ENCODE data around the gene PRXL2A.
"Not testable (repeated sequence)": the region's sequence is repeated elsewhere in the genome, so short reads cannot be mapped to it uniquely, and the experiment has no call there.

Gene PRXL2A

DNA sequence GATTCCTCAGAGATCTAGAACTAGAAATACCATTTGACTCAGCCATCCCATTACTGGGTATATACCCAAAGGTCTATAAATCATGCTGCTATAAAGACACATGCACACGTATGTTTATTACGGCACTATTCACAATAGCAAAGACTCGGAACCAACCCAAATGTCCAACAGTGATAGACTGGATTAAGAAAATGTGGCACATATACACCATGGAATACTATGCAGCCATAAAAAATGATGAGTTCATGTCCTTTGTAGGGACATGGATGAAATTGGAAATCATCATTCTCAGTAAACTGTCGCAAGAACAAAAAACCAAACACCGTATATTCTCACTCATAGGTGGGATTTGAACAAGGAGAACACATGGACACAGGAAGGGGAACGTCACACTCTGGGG is 72.0 kb downstream of the PRXL2A start:
- DNase-seq, result not testable (repeated sequence)

DNA sequence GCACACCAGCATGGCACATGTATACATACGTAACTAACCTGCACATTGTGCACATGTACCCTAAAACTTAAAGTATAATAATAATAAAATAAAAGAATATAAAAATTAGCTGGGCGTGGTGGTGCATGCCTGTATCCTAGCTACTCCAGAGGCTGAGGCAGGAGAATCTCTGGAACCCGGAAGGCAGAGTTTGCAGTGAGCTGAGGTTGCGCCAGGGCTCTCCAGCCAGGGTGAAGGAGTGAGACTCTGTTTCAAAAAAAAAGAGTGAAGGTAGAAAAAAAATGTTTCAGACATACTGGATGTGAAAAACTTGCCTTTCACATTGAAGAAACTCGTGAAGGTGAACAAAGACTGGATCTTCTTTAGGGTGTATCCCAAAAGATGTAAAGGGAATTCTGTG is 72.5 kb downstream of the PRXL2A start:
- DNase-seq, result no peak

DNA sequence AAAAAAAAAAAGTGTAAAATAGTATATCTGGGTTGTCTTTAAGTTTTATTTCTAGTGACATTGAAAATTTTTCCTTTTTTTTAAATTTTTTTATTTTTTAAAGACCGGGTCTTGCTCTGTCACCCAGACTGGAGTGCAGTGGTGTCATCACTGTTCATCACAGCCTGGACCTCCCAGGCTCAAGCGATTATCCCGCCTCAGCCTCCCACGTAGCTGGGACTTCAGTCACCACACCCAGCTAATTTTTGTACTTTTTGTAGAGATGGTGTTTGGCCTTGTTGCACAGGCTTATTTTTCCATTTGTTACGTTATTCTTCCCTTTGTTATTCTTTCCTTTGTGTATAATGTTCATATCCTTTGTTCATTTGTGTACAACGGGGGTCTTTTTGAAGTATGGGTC is 75.9 kb downstream of the PRXL2A start:
- DNase-seq, result no peak

DNA sequence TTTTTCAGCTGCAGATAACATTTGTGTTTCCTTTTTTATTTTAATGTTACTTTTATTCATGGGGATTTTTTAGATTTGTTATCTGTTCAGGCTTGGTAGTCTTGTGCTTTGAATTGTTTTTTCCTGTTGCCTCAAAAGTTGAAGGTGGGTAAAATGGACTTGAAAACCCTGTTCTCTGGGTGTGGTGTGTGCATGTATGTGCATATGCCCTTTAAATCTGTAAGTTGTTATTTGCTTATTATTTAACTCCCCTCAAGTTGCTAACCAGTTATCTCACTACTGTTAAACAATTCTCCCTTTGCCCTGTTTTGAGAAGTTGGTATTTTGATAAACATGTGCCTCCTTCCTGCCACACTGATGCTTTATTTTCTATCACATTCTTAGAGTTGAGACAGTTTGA is 76.3 kb downstream of the PRXL2A start:
- no peak for DNase-seq

DNA sequence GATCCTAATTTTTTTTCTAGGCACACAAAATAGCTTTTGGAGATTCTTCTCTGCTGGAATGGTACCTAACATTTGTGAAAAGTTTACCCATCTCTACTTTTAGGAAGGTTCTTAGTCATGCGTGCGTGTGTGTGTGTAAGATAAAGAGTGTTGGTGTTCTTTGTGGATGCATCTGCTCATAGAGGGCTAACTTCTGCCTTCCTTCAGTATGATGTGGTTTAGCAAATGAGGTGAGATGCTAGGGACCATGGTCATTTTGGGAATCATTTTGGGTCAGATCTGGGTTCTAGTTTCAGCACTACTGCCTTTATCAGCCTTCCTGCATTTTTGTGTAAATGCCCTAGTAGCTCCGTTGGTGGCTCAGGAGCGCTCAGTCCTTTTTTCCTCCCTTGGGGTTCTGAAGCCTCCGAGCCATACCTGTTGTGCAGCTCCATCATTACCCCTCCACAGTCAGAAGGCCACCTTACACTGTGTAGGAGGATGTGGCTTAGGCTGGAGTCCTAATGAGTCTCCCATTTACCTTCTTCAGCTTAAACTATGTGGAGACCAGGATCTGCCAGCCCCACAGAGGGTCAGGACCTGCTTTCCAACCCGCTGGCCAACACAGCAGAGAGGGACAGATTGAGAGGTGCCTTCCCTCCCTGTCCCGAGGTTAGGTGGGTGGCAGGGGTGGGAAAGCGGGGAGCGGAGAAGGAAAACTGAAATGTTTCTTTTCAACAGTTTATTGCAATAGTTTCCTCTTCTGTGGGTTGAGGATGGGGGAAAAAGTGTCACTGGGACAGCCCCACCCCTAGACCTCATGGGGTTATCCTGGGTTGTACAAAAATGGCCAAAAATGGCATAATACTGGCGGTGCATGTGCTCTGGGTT is 77.0 kb downstream of the PRXL2A start:
- no peak for DNase-seq

DNA sequence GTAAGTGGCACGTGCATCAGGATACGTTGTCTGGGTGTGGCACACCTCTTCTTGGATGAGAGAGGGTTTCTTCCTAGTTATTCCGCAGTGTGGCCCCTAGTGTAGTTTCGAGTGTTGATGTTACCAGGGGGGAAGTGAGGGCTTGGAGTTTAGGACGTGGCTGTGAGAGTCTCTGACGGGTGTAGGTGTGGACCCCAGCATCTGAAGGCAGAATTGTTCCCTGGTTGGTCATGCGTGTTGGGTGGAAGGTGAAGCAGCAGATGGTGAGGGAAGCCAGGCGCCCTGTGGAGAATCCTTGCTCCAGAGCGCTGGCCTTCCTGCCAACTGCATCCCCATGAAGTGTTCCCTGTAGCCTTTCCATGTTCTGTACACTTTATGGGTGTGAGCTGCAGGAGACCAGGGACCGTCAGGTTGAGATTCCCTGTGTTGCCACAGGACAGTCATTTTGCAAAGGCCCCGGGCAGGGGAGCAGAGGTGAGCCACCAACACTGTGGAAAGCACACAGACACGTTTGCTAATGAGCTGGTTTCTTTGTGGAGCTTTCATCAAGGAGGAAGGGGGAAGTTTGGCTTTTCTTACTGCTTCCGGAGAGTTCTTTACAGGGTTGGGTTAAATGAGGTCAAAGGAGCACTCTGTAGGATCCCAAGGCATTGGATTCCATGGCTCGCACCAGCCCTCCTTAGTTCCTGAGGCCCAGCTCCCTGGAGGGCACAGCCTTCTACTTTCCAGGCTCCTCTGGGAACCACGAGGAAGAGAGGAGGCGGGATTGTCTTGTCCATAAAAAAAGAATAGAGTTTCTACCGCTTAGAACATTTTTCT is 77.8 kb downstream of the PRXL2A start:
- no peak for DNase-seq

Data from NCI-H2107 (cell line).